ENCODE data around the gene IFI16.

Gene IFI16

GRCh38 chr1:159065106-159065505, 55.4 kb downstream of the IFI16 start:
- no peak for DNase-seq (ENCODE audit: low spot score)

GRCh38 chr1:159066108-159066507, 56.4 kb downstream of the IFI16 start:
- no peak for DNase-seq (ENCODE audit: low spot score)

- DNase-seq (ENCODE audit: low spot score): no peak
Observed at GRCh38 chr1:159067699-159068621, 58.3 kb downstream of the IFI16 start.

- DNase-seq (ENCODE audit: low spot score): no peak
Observed at GRCh38 chr1:159068886-159069285, 59.2 kb downstream of the IFI16 start.

GRCh38 chr1:159071970-159072582, 62.4 kb downstream of the IFI16 start:
- no peak for DNase-seq (ENCODE audit: low spot score)

- DNase-seq (ENCODE audit: low spot score): no peak
Observed at GRCh38 chr1:159076438-159077119, 66.9 kb downstream of the IFI16 start, which contains the start of gene AIM2. Gene AIM2, minus strand, starts transcription at chr1:159076766. Its CDS starts 3,267 bp downstream, at chr1:159073499.

GRCh38 chr1:159077120-159077961, 67.6 kb downstream of the IFI16 start:
- no peak for DNase-seq (ENCODE audit: low spot score)

GRCh38 chr1:159079525-159079924, 69.8 kb downstream of the IFI16 start:
- no peak for DNase-seq (ENCODE audit: low spot score)

GRCh38 chr1:159081626-159082025, 71.9 kb downstream of the IFI16 start:
- DNase-seq (ENCODE audit: low spot score): no peak

- no peak for DNase-seq (ENCODE audit: low spot score)
Observed at GRCh38 chr1:159083013-159083412, 73.3 kb downstream of the IFI16 start.

GRCh38 chr1:159084152-159084551, 74.4 kb downstream of the IFI16 start:
- DNase-seq (ENCODE audit: low spot score): no peak

GRCh38 chr1:159084867-159085266, 75.2 kb downstream of the IFI16 start:
- DNase-seq (ENCODE audit: low spot score): no peak

- no peak for DNase-seq (ENCODE audit: low spot score)
Observed at GRCh38 chr1:159088050-159088449, 78.3 kb downstream of the IFI16 start.

GRCh38 chr1:159088546-159089183, 79.0 kb downstream of the IFI16 start:
- no peak for DNase-seq (ENCODE audit: low spot score)

- DNase-seq (ENCODE audit: low spot score): no peak
Observed at GRCh38 chr1:159089184-159089791, 79.6 kb downstream of the IFI16 start.

- no peak for DNase-seq (ENCODE audit: low spot score)
Observed at GRCh38 chr1:159090286-159091179, 80.8 kb downstream of the IFI16 start.

- no peak for DNase-seq (ENCODE audit: low spot score)
Observed at GRCh38 chr1:159091180-159091560, 81.5 kb downstream of the IFI16 start.

- no peak for DNase-seq (ENCODE audit: low spot score)
Observed at GRCh38 chr1:159091607-159092031, 81.9 kb downstream of the IFI16 start.

GRCh38 chr1:159092036-159092760, 82.5 kb downstream of the IFI16 start:
- no peak for DNase-seq (ENCODE audit: low spot score)

Measured in ecto neural progenitor cell (in vitro differentiated cells).